HepG2 (cell line): Measurements from ENCODE around the gene OBSL1. TPM values are rescaled to one million over a fixed set of nuclear protein-coding genes. Genes with fewer than 3 reads are reported as not detected.
A peak's percentile ranks its signal among the peaks of the same experiment; 100 is the strongest.

Experiments
- GATAD1 ChIP-seq: IDR thresholded peaks from 2 replicates; pipeline ENCODE4 v1.6.1; 2016; ENCODE audit warnings: missing genetic modification reagents, missing compliant biosample characterization
- HOXA5 ChIP-seq: sonication (generic); formaldehyde crosslinking; IDR thresholded peaks from 2 replicates; pipeline ENCODE4 v1.4.0; 2020; ENCODE audit warnings: missing genetic modification reagents
- NR3C1 ChIP-seq: sonication (generic); formaldehyde crosslinking; IDR thresholded peaks from 2 replicates; pipeline ENCODE4 v1.4.0; 2020; ENCODE audit warnings: missing genetic modification reagents
- PTBP1 ChIP-seq: fragments of 200-400 bp; formaldehyde crosslinking; IDR thresholded peaks from 2 replicates; pipeline ENCODE4 v1.6.1; 2018; ENCODE audit warnings: low read length, low read depth; ENCODE audit not compliant: poor library complexity, severe bottlenecking
- SETDB1 ChIP-seq: sonication (generic); formaldehyde crosslinking; IDR thresholded peaks from 2 replicates; pipeline ENCODE4 v1.5.1; 2020; ENCODE audit warnings: missing genetic modification reagents, mild to moderate bottlenecking, borderline replicate concordance
- SRSF9 ChIP-seq: fragments of 200-400 bp; formaldehyde crosslinking; IDR thresholded peaks from 2 replicates; pipeline ENCODE4 v1.6.1; 2018; ENCODE audit warnings: borderline replicate concordance, mild to moderate bottlenecking, low read depth, low read length; ENCODE audit not compliant: insufficient read depth, poor library complexity, severe bottlenecking
- ZMYM4 ChIP-seq: sonication (generic); formaldehyde crosslinking; IDR thresholded peaks from 2 replicates; pipeline ENCODE4 v1.8.1; 2023; ENCODE audit warnings: mild to moderate bottlenecking, missing genetic modification reagents
- ZNF713 ChIP-seq: sonication (generic); formaldehyde crosslinking; IDR thresholded peaks from 2 replicates; pipeline ENCODE4 v1.4.0; 2020; ENCODE audit warnings: mild to moderate bottlenecking, missing genetic modification reagents
- ZSCAN31 ChIP-seq: sonication (generic); formaldehyde crosslinking; IDR thresholded peaks from 2 replicates; pipeline ENCODE4 v1.5.0; 2020; ENCODE audit warnings: low read depth, mild to moderate bottlenecking, missing genetic modification reagents
- polyA plus RNA-seq, 8 experiments: library from polyadenylated mRNA; depleted of rRNA in 3 of 8; stranded (reverse) in 7 of 8; unstranded in 1 of 8; fragments of >200 nt; fragmentation: Illumina TruSeq in 4 of 8; extraction: Trizol in 4 of 8; gene quantifications; 2 replicates each; pipeline versions ENCODE4 v1.2.1 to v1.2.3, GENCODE V29; 2011 to 2016; ENCODE audit warnings: low read depth in 4 of 8, missing spikeins in 1 of 8, mixed read lengths in 1 of 8; ENCODE audit not compliant: insufficient read depth in 1 of 8
- total RNA-seq, 5 experiments: library from RNA; depleted of rRNA; stranded (reverse); fragments of >200 nt; fragmentation: Illumina TruSeq; extraction: Trizol; gene quantifications; 2 replicates each; pipeline ENCODE4 v1.2.3, GENCODE V29; 2016; ENCODE audit warnings: low read depth in 1 of 5
- TF ChIP-seq, protein P1 (sequence below): sonication (generic); formaldehyde crosslinking; IDR thresholded peaks from one replicate; pipeline ENCODE4 v1.5.1; 2020; ENCODE audit warnings: mild to moderate bottlenecking, missing genetic modification reagents; ENCODE audit errors: not compliant biosample characterization
- TF ChIP-seq, protein P2 (sequence below): sonication (generic); formaldehyde crosslinking; IDR thresholded peaks from 2 replicates; pipeline ENCODE4 v1.4.0; 2020; ENCODE audit warnings: mild to moderate bottlenecking, missing genetic modification reagents, borderline replicate concordance
- TF ChIP-seq, protein P3 (sequence below): sonication (generic); formaldehyde crosslinking; IDR thresholded peaks from 2 replicates; pipeline ENCODE4 v1.4.0; 2020; ENCODE audit warnings: low read depth, mild to moderate bottlenecking, missing genetic modification reagents
- TF ChIP-seq, protein P4 (sequence below): sonication (generic); formaldehyde crosslinking; IDR thresholded peaks from 2 replicates; pipeline ENCODE4 v1.5.1; 2020; ENCODE audit warnings: mild to moderate bottlenecking, missing genetic modification reagents

OBSL1 gene
- total and polyA plus RNA-seq, 2 of the 13 experiments (the other 11 are each of a cell fraction or from before 2014, with no cell fraction given), result 86.7 to 218 TPM

DNA sequence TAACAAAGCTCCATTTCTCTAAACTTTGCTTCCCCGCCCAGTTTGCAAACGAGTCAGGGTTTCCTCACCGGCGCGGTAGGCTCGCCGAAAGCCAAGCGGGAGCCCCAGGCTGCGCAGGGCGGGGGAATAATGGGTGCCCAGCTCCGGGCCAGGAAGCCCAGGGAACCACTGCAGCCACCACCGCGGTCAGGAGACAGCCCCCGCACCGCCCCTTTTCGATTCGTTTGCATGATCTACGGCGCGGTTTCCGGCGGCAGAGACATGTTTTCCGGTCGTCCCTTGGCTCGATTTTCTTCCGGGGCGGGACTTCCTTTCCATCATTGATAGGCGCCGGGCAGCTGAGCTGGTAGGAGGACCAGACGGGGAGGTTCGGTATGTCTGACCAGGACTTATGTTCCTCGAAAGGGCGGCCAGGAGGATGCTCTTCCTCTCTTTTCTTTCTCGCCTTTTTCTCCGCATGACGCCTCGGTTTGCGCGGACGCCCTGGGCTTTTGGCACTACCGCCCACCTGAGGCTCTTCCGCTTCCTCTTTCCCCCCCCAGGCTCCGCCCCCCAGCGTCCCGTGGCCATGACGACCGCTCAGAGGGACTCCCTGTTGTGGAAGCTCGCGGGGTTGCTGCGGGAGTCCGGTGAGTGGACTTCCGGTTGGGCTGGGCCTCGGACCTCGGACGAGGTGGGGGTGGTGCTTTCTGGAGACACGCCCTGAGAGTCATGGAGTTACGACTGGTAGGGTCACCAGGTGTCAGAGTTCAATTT lies 26.4 kb upstream of the OBSL1 start, which contains the start of gene STK11IP (continued):
- TF ChIP-seq, protein P1, sequence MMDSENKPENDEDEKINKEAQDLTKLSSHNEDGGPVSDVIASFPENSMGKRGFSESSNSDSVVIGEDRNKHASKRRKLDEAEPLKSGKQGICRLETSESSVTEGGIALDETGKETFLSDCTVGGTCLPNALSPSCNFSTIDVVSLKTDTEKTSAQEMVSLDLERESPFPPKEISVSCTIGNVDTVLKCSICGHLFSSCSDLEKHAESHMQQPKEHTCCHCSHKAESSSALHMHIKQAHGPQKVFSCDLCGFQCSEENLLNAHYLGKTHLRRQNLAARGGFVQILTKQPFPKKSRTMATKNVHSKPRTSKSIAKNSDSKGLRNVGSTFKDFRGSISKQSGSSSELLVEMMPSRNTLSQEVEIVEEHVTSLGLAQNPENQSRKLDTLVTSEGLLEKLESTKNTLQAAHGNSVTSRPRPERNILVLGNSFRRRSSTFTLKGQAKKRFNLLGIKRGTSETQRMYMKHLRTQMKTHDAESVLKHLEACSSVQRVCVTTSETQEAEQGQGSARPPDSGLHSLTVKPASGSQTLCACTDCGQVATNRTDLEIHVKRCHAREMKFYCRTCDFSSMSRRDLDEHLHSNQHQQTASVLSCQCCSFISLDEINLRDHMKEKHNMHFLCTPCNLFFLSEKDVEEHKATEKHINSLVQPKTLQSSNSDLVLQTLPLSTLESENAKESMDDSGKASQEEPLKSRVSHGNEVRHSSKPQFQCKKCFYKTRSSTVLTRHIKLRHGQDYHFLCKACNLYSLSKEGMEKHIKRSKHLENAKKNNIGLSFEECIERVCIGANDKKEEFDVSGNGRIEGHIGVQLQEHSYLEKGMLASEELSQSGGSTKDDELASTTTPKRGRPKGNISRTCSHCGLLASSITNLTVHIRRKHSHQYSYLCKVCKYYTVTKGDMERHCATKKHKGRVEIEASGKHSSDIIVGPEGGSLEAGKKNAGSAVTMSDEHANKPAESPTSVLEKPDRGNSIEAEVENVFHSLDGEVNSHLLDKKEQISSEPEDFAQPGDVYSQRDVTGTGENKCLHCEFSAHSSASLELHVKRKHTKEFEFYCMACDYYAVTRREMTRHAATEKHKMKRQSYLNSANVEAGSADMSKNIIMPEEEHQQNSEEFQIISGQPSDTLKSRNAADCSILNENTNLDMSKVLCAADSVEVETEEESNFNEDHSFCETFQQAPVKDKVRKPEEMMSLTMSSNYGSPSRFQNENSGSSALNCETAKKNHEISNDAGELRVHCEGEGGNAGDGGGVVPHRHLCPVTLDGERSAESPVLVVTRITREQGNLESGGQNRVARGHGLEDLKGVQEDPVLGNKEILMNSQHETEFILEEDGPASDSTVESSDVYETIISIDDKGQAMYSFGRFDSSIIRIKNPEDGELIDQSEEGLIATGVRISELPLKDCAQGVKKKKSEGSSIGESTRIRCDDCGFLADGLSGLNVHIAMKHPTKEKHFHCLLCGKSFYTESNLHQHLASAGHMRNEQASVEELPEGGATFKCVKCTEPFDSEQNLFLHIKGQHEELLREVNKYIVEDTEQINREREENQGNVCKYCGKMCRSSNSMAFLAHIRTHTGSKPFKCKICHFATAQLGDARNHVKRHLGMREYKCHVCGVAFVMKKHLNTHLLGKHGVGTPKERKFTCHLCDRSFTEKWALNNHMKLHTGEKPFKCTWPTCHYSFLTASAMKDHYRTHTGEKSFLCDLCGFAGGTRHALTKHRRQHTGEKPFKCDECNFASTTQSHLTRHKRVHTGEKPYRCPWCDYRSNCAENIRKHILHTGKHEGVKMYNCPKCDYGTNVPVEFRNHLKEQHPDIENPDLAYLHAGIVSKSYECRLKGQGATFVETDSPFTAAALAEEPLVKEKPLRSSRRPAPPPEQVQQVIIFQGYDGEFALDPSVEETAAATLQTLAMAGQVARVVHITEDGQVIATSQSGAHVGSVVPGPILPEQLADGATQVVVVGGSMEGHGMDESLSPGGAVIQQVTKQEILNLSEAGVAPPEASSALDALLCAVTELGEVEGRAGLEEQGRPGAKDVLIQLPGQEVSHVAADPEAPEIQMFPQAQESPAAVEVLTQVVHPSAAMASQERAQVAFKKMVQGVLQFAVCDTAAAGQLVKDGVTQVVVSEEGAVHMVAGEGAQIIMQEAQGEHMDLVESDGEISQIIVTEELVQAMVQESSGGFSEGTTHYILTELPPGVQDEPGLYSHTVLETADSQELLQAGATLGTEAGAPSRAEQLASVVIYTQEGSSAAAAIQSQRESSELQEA (CRISPR knock-in tag), result peak; percentile 75
- TF ChIP-seq NR3C1 (CRISPR knock-in tag), result no peak
- TF ChIP-seq SRSF9, result no peak
- TF ChIP-seq, protein P2, sequence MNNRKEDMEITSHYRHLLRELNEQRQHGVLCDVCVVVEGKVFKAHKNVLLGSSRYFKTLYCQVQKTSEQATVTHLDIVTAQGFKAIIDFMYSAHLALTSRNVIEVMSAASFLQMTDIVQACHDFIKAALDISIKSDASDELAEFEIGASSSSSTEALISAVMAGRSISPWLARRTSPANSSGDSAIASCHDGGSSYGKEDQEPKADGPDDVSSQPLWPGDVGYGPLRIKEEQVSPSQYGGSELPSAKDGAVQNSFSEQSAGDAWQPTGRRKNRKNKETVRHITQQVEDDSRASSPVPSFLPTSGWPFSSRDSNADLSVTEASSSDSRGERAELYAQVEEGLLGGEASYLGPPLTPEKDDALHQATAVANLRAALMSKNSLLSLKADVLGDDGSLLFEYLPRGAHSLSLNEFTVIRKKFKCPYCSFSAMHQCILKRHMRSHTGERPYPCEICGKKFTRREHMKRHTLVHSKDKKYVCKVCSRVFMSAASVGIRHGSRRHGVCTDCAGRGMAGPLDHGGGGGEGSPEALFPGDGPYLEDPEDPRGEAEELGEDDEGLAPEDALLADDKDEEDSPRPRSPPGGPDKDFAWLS (CRISPR knock-in tag), result no peak
- peak; percentile 94 for TF ChIP-seq GATAD1 (CRISPR knock-in tag)
- TF ChIP-seq, protein P3, sequence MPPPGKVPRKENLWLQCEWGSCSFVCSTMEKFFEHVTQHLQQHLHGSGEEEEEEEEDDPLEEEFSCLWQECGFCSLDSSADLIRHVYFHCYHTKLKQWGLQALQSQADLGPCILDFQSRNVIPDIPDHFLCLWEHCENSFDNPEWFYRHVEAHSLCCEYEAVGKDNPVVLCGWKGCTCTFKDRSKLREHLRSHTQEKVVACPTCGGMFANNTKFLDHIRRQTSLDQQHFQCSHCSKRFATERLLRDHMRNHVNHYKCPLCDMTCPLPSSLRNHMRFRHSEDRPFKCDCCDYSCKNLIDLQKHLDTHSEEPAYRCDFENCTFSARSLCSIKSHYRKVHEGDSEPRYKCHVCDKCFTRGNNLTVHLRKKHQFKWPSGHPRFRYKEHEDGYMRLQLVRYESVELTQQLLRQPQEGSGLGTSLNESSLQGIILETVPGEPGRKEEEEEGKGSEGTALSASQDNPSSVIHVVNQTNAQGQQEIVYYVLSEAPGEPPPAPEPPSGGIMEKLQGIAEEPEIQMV (CRISPR knock-in tag), result peak; percentile 27; the same call in 1 of the 2 replicates
- TF ChIP-seq SETDB1, result 0 out of 2 replicates have a peak, but pooled peaks have one; percentile 69
- peak; percentile 41; the same call in 1 of the 2 replicates for TF ChIP-seq HOXA5
- no peak for TF ChIP-seq PTBP1
- no peak; the same call in 1 of the 2 replicates for TF ChIP-seq ZNF713 (CRISPR knock-in tag)
- TF ChIP-seq, protein P4, sequence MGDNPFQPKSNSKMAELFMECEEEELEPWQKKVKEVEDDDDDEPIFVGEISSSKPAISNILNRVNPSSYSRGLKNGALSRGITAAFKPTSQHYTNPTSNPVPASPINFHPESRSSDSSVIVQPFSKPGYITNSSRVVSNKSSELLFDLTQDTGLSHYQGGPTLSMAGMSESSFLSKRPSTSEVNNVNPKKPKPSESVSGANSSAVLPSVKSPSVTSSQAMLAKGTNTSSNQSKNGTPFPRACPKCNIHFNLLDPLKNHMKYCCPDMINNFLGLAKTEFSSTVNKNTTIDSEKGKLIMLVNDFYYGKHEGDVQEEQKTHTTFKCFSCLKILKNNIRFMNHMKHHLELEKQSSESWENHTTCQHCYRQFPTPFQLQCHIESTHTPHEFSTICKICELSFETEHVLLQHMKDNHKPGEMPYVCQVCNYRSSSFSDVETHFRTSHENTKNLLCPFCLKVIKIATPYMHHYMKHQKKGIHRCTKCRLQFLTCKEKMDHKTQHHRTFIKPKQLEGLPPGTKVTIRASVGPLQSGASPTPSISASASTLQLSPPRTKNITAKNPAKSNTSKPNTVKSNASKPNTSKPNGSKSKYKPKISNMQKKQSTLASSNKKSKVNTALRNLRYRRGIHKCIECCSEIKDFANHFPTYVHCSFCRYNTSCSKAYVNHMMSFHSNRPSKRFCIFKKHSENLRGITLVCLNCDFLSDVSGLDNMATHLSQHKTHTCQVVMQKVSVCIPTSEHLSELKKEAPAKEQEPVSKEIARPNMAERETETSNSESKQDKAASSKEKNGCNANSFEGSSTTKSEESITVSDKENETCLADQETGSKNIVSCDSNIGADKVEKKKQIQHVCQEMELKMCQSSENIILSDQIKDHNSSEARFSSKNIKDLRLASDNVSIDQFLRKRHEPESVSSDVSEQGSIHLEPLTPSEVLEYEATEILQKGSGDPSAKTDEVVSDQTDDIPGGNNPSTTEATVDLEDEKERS (CRISPR knock-in tag), result peak; percentile 47; the same call in 1 of the 2 replicates
- peak; percentile 73 for TF ChIP-seq ZMYM4 (CRISPR knock-in tag)
- peak; percentile 93; the same call in 1 of the 2 replicates for TF ChIP-seq ZSCAN31 (CRISPR knock-in tag)
